ENCODE data around the gene RSPH3. TPM values are rescaled to one million over a fixed set of nuclear protein-coding genes. Genes with fewer than 3 reads are reported as not detected.

Gene RSPH3
- total and polyA plus RNA-seq, 2 of the 8 experiments (the other 6 are each of a cell fraction or from before 2014, with no cell fraction given), result 0.60 to 2.7 TPM

GRCh38 chr6:158934157-158934556 lies 65.8 kb downstream of the RSPH3 start (continued):
- TF ChIP-seq CHD7 (IDR thresholded peaks at IDR 0.05; ENCODE audit: insufficient replicate concordance, low read length) (no peak), YY1 (IDR thresholded peaks at IDR 0.05; ENCODE audit: low read depth, low read length) (no peak), POU5F1 (IDR thresholded peaks at IDR 0.05; ENCODE audit: low read depth, low read length) (no peak), HDAC6 (IDR thresholded peaks at IDR 0.05; ENCODE audit: low read depth, low read length) (no peak), SP4 (IDR thresholded peaks at IDR 0.05; ENCODE audit: low read length) (no peak), SIX5 (IDR thresholded peaks at IDR 0.05; ENCODE audit: low read depth, low read length) (no peak), FOSL1 (IDR thresholded peaks at IDR 0.05; ENCODE audit: insufficient read depth, low read depth, low read length) (no peak), CTBP2 (IDR thresholded peaks at IDR 0.05; ENCODE audit: borderline replicate concordance, insufficient read depth, insufficient read length, low read length) (no peak)

Data from H1 (cell line).